SHP77 treated with DMSO at 0.1 percent for 48 hours (cell line): ENCODE results near the gene FEM1A.

Source experiments
- DNase-seq: peaks from one replicate; lab custom pipeline; 2025; lab: John Stamatoyannopoulos, UW

The FEM1A gene

DNA sequence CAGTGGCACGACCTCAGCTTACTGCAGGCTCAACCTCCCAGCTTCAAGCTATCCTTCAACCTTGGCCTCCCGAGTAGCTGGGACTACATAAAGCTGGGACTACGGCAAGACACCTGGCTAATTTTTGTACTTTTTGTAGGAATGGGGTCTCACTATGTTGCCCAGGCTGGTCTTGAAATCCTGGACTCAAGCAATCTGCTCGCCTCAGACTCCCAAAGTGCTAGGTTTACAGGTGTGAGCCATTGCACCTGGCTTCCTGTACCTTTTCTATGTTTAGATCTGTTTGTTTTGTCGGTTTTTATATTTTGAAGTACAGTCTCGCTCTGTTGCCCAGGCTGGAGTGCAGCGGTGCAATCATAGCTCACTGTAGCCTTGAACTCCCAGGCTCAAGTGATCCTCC, 57.5 kb downstream of the FEM1A start:
- no peak for DNase-seq
